HepG2 (cell line): ENCODE data around the gene GZF1. TPM values are rescaled to one million over a fixed set of nuclear protein-coding genes. Genes with fewer than 3 reads are reported as not detected.
A peak's percentile ranks its signal among the peaks of the same experiment; 100 is the strongest.

Experiments
- CBX2 ChIP-seq, 2 experiments: fragments of 200-600 bp in 1 of 2; sonication (generic); formaldehyde crosslinking in 1 of 2; IDR thresholded peaks; 2 replicates each; pipeline versions ENCODE4 v1.7.0 to v1.8.1; 2018 to 2022; ENCODE audit warnings: low read depth in 2 of 2, low read length in 1 of 2, mild to moderate bottlenecking in 1 of 2, missing genetic modification reagents in 1 of 2
- CENPX ChIP-seq: sonication (generic); formaldehyde crosslinking; IDR thresholded peaks from 2 replicates; pipeline ENCODE4 v1.9.0; 2021; ENCODE audit warnings: mild to moderate bottlenecking, missing genetic modification reagents, moderate library complexity
- DNMT3B ChIP-seq: conservative IDR thresholded peaks from 2 replicates; pipeline ENCODE4 v1.6.1; 2016; ENCODE audit warnings: missing biosample characterization, control low read depth
- FOXO1 ChIP-seq: sonication (generic); formaldehyde crosslinking; IDR thresholded peaks from 2 replicates; pipeline ENCODE4 v1.4.0; 2020; ENCODE audit warnings: missing genetic modification reagents
- GFI1 ChIP-seq: sonication (generic); formaldehyde crosslinking; IDR thresholded peaks from 2 replicates; pipeline ENCODE4 v1.5.0; 2020; ENCODE audit warnings: missing genetic modification reagents, mild to moderate bottlenecking, borderline replicate concordance
- HHEX ChIP-seq: IDR thresholded peaks from 2 replicates; pipeline ENCODE4 v1.6.1; 2016; ENCODE audit warnings: control low read depth
- NR2F6 ChIP-seq, 2 experiments: IDR thresholded peaks; 2 replicates each; pipeline ENCODE4 v1.6.1; 2016; ENCODE audit warnings: antibody characterized with exemption in 1 of 2, mild to moderate bottlenecking in 1 of 2
- PHF8 ChIP-seq: sonication (generic); formaldehyde crosslinking; IDR thresholded peaks from 2 replicates; pipeline ENCODE4 v1.5.0; 2020; ENCODE audit warnings: missing genetic modification reagents
- ZNF282 ChIP-seq: fragments of 450-650 bp; IDR thresholded peaks from 2 replicates; pipeline ENCODE4 v1.6.1; 2018; ENCODE audit not compliant: partially characterized antibody
- ZNF33A ChIP-seq: sonication (generic); formaldehyde crosslinking; IDR thresholded peaks from 2 replicates; pipeline ENCODE4 v1.5.1; 2020; ENCODE audit warnings: missing genetic modification reagents, mild to moderate bottlenecking, moderate library complexity, borderline replicate concordance
- ZNF441 ChIP-seq: sonication (generic); formaldehyde crosslinking; IDR thresholded peaks from 2 replicates; pipeline ENCODE4 v1.7.0; 2021; ENCODE audit warnings: missing genetic modification reagents, borderline replicate concordance
- ZNF549 ChIP-seq: sonication (generic); formaldehyde crosslinking; IDR thresholded peaks from 2 replicates; pipeline ENCODE4 v1.5.0; 2020; ENCODE audit warnings: missing genetic modification reagents
- ZNF557 ChIP-seq: sonication (generic); formaldehyde crosslinking; IDR thresholded peaks from 2 replicates; pipeline ENCODE4 v1.4.0; 2020; ENCODE audit warnings: missing genetic modification reagents
- ZNF572 ChIP-seq: sonication (generic); formaldehyde crosslinking; IDR thresholded peaks from 2 replicates; pipeline ENCODE4 v1.5.1; 2020; ENCODE audit warnings: mild to moderate bottlenecking, missing genetic modification reagents
- ZNF788 ChIP-seq: sonication (generic); formaldehyde crosslinking; IDR thresholded peaks from 2 replicates; pipeline ENCODE4 v1.5.0; 2020; ENCODE audit warnings: mild to moderate bottlenecking, missing genetic modification reagents, borderline replicate concordance
- ZNF883 ChIP-seq: sonication (generic); formaldehyde crosslinking; IDR thresholded peaks from 2 replicates; pipeline ENCODE4 v1.5.1; 2020; ENCODE audit warnings: mild to moderate bottlenecking, missing genetic modification reagents; ENCODE audit errors: not compliant biosample characterization
- polyA plus RNA-seq, 8 experiments: library from polyadenylated mRNA; depleted of rRNA in 3 of 8; stranded (reverse) in 7 of 8; unstranded in 1 of 8; fragments of >200 nt; fragmentation: Illumina TruSeq in 4 of 8; extraction: Trizol in 4 of 8; gene quantifications; 2 replicates each; pipeline versions ENCODE4 v1.2.1 to v1.2.3, GENCODE V29; 2011 to 2016; ENCODE audit warnings: low read depth in 4 of 8, missing spikeins in 1 of 8, mixed read lengths in 1 of 8; ENCODE audit not compliant: insufficient read depth in 1 of 8
- total RNA-seq, 5 experiments: library from RNA; depleted of rRNA; stranded (reverse); fragments of >200 nt; fragmentation: Illumina TruSeq; extraction: Trizol; gene quantifications; 2 replicates each; pipeline ENCODE4 v1.2.3, GENCODE V29; 2016; ENCODE audit warnings: low read depth in 1 of 5
- TF ChIP-seq, protein P1 (sequence below): sonication (generic); formaldehyde crosslinking; IDR thresholded peaks from 2 replicates; pipeline ENCODE4 v1.4.0; 2020; ENCODE audit warnings: missing genetic modification reagents
- TF ChIP-seq, protein P2 (sequence below): sonication (generic); formaldehyde crosslinking; IDR thresholded peaks from 2 replicates; pipeline ENCODE4 v1.4.0; 2020; ENCODE audit warnings: missing genetic modification reagents
- TF ChIP-seq, protein P3 (sequence below): sonication (generic); formaldehyde crosslinking; IDR thresholded peaks from 2 replicates; pipeline ENCODE4 v1.5.1; 2020; ENCODE audit warnings: missing genetic modification reagents, mild to moderate bottlenecking, borderline replicate concordance
- TF ChIP-seq, protein P4 (sequence below): sonication (generic); formaldehyde crosslinking; IDR thresholded peaks from 2 replicates; pipeline ENCODE4 v1.4.0; 2020; ENCODE audit warnings: missing genetic modification reagents

Gene GZF1
- total and polyA plus RNA-seq, 2 of the 13 experiments (the other 11 are each of a cell fraction or from before 2014, with no cell fraction given): 16.9 to 26.0 TPM

DNA sequence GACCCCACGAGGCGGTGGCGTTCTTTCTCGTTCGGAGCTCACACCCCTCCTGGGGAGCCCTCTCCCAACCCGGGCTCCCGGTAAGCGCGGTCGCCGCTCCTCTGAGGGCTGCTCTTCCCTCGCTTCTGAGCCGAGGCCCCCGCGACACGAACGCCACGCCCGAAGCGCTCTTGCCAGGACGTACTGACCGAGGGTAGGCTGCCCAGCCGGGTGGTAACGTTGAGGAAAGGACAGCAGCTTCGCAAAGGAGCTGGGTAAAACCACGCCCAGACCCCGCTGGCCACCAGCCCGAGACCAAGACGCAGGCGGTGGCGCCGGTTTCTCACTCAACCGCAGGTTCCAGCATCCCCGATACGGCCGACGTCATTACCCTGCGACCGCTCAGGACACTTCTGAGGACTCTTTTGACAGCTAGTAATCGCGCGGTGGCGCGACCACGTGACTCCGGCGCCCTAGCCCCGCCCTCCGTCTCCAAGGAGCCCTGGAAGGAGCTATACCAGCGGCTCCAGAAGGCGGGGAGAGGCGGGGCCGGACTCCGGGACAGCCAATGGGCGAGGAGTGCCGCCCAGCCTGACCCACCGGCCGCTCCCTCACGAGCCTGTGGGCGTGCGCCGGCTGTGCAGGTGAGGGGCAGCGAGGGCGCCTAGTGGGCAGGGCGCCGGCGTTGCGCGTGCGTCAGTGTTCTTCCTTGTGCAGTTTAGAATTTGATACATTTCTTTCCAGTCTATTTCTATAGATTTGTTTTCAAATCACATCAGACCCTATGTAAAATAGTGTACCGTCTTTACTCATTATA, 4.0 kb upstream of the GZF1 start (continued):
- TF ChIP-seq, protein P1, sequence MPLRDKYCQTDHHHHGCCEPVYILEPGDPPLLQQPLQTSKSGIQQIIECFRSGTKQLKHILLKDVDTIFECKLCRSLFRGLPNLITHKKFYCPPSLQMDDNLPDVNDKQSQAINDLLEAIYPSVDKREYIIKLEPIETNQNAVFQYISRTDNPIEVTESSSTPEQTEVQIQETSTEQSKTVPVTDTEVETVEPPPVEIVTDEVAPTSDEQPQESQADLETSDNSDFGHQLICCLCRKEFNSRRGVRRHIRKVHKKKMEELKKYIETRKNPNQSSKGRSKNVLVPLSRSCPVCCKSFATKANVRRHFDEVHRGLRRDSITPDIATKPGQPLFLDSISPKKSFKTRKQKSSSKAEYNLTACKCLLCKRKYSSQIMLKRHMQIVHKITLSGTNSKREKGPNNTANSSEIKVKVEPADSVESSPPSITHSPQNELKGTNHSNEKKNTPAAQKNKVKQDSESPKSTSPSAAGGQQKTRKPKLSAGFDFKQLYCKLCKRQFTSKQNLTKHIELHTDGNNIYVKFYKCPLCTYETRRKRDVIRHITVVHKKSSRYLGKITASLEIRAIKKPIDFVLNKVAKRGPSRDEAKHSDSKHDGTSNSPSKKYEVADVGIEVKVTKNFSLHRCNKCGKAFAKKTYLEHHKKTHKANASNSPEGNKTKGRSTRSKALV (CRISPR knock-in tag): 0 out of 2 replicates have a peak, but pooled peaks have one; percentile 57
- TF ChIP-seq, protein P2, sequence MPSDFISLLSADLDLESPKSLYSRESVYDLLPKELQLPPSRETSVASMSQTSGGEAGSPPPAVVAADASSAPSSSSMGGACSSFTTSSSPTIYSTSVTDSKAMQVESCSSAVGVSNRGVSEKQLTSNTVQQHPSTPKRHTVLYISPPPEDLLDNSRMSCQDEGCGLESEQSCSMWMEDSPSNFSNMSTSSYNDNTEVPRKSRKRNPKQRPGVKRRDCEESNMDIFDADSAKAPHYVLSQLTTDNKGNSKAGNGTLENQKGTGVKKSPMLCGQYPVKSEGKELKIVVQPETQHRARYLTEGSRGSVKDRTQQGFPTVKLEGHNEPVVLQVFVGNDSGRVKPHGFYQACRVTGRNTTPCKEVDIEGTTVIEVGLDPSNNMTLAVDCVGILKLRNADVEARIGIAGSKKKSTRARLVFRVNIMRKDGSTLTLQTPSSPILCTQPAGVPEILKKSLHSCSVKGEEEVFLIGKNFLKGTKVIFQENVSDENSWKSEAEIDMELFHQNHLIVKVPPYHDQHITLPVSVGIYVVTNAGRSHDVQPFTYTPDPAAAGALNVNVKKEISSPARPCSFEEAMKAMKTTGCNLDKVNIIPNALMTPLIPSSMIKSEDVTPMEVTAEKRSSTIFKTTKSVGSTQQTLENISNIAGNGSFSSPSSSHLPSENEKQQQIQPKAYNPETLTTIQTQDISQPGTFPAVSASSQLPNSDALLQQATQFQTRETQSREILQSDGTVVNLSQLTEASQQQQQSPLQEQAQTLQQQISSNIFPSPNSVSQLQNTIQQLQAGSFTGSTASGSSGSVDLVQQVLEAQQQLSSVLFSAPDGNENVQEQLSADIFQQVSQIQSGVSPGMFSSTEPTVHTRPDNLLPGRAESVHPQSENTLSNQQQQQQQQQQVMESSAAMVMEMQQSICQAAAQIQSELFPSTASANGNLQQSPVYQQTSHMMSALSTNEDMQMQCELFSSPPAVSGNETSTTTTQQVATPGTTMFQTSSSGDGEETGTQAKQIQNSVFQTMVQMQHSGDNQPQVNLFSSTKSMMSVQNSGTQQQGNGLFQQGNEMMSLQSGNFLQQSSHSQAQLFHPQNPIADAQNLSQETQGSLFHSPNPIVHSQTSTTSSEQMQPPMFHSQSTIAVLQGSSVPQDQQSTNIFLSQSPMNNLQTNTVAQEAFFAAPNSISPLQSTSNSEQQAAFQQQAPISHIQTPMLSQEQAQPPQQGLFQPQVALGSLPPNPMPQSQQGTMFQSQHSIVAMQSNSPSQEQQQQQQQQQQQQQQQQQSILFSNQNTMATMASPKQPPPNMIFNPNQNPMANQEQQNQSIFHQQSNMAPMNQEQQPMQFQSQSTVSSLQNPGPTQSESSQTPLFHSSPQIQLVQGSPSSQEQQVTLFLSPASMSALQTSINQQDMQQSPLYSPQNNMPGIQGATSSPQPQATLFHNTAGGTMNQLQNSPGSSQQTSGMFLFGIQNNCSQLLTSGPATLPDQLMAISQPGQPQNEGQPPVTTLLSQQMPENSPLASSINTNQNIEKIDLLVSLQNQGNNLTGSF: no peak
- TF ChIP-seq PHF8 (CRISPR knock-in tag): peak; percentile 89
- no peak for TF ChIP-seq CENPX (CRISPR knock-in tag)
- TF ChIP-seq, protein P3, sequence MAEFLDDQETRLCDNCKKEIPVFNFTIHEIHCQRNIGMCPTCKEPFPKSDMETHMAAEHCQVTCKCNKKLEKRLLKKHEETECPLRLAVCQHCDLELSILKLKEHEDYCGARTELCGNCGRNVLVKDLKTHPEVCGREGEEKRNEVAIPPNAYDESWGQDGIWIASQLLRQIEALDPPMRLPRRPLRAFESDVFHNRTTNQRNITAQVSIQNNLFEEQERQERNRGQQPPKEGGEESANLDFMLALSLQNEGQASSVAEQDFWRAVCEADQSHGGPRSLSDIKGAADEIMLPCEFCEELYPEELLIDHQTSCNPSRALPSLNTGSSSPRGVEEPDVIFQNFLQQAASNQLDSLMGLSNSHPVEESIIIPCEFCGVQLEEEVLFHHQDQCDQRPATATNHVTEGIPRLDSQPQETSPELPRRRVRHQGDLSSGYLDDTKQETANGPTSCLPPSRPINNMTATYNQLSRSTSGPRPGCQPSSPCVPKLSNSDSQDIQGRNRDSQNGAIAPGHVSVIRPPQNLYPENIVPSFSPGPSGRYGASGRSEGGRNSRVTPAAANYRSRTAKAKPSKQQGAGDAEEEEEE (CRISPR knock-in tag): no peak
- TF ChIP-seq FOXO1 (CRISPR knock-in tag): 0 out of 2 replicates have a peak, but pooled peaks have one; percentile 46
- TF ChIP-seq CBX2 (IDR thresholded peaks at IDR 0.05; ENCODE audit: low read depth, low read length): no peak
- no peak for TF ChIP-seq CBX2 (CRISPR knock-in tag; IDR thresholded peaks at IDR 0.05; ENCODE audit: low read depth)
- TF ChIP-seq HHEX (CRISPR knock-in tag): no peak
- no peak; the same call in 1 of the 2 replicates for TF ChIP-seq DNMT3B (CRISPR knock-in tag)
- TF ChIP-seq NR2F6 (IDR thresholded peaks at IDR 0.05): no peak
- peak; percentile 59 for TF ChIP-seq NR2F6 (CRISPR knock-in tag; IDR thresholded peaks at IDR 0.05)
- peak; percentile 88 for TF ChIP-seq ZNF883 (CRISPR knock-in tag)
- TF ChIP-seq, protein P4, sequence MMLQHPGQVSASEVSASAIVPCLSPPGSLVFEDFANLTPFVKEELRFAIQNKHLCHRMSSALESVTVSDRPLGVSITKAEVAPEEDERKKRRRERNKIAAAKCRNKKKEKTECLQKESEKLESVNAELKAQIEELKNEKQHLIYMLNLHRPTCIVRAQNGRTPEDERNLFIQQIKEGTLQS (CRISPR knock-in tag): 0 out of 2 replicates have a peak, but pooled peaks have one; percentile 32
- TF ChIP-seq ZNF557: no peak
- peak; percentile 20; the same call in 1 of the 2 replicates for TF ChIP-seq ZNF441 (CRISPR knock-in tag)
- TF ChIP-seq ZNF788 (CRISPR knock-in tag): peak; percentile 74; the same call in 1 of the 2 replicates
- peak; percentile 96 for TF ChIP-seq ZNF572
- TF ChIP-seq GFI1 (CRISPR knock-in tag): peak; percentile 61
- no peak for TF ChIP-seq ZNF282
- 0 out of 2 replicates have a peak, but pooled peaks have one; percentile 17 for TF ChIP-seq ZNF549
- no peak for TF ChIP-seq ZNF33A
